Activated CD8-positive, alpha-beta memory T cell treated with anti-CD3 and anti-CD28 coated beads for 48 hours (primary cell): ENCODE measurements around the gene ZNF213.
"Not testable (repeated sequence)": the region's sequence is repeated elsewhere in the genome, so short reads cannot be mapped to it uniquely, and the experiment has no call there.

Experiments
- DNase-seq, 3 experiments: peaks; one replicate each; pipeline ENCODE4 v3.0.0-alpha.2; 2020; ENCODE audit warnings: low read depth in 2 of 3, low spot score in 2 of 3

The ZNF213 gene

DNA sequence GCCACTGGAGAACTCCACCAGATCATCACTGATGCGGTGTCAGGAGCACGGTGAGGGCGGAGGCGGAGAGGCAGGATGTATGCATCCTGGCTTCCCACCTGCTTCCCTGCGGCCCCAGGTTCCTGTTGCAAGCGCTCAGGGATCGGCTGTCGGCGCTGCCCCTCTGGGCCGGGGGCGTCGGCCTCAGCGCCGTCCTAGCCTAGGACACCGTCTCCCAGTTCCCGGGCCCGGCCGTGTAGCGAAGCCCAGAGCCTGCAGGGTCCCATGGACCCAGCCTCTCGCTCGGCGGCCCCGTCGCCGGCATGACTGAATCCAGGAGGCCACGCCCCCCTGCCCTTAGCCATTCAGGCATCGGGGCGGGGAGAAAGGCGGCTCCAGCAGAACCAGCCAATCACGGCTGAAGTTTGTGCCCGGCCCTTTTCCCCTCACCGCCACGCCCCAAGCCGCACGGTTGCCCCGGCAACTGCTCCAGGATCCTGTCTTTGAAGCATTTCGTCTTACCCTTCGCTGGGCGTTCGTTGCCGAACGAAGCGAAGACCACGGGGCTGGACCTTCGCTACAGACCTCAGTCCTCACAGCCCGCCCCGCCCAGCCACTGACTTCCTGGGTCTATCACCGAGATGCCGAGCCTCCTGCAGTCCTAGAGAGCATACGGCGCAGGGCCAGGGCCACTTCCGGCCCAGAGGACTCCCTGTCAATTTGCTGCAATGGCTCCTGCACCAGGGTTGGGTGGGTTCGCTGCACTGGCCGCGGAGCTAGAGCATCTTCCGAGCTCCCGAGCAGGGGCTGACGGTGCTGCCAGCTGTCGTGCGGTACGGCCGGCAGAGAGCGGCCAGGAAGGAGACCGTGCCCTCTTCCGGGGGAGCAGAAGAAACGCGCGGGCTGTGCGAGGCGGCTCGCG, 10.6 kb upstream of the ZNF213 start:
- peak; percentile 85 to 93 (median 87) for DNase-seq

- DNase-seq, result no peak
Measured at GRCh38 chr16:3127745-3128144, 7.1 kb upstream of the ZNF213 start.

DNA sequence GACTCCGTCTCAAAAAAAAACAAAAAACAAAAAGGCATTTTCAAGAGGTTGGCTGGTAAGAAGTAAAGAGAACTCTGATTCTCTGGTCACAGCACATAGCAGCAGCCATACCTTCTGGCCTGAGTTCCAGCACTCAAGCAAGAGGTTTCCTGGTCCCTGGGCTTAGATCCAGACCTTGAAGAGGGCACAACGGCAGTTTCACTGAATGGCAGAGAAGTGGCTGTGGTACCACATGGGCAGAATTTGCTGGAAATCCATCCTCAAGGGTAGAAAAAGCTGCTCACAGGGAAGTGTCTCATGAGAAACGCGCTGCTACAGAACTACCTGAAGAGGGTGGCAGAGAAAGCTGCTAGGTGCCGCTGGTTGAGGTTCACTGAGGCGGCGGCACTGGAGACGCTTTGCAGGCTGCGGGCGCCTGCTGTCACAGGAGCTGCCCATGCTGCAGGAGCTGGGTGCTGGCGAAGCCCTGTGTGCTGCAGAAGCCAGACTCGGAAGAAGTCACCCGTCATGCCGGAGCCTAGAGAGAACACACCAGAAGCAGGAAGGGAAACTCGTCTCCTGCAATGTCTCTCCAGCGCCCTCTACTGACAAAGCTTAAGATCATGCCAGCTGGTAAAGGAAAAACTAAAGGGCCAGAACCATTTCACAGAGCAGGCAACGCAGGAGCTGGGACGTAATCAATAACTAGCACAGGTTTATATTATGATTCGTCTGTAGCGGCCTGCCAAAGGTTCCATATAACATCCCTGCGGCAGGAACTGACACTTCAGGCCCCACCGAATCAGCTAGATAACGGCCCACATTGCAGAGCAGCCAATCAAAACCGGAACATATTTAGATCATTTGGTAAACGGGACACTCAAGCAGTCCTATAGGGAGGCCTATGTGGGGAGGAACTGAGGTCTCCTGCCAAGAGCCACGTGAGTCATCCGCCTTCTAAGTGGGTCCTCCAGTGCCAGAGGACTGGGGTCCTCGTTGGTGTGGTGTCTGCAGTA, 5.4 kb upstream of the ZNF213 start:
- DNase-seq, result peak in 1 of 3 experiments; percentile 37

DNA sequence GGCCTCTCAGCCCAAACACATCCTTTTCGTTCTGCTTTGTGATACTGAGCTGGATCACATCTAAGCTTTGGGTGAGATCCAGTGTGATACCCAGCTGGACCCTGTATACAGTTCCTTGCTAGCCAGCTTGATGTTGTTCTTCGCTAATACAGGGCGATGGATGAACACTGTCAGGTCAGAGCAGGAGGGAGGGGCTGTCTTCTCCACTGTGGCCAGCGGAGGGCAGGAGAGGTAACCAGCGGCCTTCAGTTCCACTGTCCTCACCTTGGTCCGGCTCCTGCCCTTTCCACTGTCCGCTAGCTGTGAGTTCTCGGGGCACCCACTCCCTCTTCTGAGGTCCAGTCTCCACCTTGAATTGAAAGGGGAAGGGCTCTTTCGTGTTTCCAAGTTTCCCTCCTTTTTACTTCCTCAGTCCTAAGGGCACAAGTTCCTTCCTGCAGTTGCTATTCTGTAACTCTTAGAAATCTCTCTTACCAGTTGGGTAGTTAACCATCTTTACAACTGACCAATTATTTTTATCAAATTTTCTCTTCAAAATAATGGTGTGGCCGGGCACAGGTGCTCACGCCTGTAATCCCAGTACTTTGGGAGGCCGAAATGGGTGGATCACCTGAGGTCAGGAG, 3.0 kb upstream of the ZNF213 start:
- DNase-seq, result no peak

DNA sequence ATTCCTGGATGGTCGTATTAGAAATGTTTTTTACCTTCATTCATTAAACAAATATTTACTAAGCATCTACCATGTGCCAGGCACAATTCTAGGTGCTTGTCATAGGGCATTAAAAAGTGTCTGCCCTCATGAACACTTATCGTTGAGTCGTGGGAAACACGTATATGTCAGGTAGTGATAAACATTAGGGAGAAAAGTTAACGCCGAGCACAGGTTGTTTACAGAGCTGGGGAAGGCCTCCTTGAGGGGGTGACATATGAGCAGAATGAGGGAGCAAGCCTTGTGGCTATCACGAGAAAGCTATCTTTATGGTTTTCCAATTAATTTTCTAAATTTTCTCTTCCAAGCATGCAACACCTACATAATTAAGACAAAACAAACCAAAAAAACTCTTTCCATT, 985 bp upstream of the ZNF213 start:
- no peak for DNase-seq

DNA sequence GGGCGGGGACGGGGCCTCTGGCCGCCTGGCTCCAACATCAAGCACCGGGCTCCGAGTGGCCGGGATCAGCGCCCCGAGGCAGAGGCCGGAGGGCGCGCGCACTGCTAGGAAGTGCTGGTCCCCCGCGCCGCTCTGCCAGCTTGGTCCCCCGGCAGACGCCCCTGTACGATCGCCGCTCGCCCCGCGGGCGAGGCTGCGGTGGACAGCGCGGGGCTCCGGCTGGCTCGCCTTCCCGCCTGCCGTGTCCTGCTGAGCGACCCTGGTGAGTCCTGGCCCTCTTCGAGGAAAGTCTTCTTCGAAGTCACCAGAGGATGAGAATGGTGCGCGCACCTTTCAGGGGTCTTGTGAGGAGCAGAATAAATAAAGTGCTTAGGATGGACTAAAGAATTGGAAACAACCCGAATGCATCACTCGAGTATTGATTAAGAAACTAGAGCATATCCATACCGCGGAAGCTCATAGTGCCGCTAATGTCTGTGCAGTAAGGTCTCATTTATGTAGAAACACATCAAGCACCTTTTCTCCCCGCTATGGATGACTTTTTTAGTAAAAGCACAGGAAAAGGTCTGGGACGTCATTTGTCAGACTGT, 392 bp downstream of the ZNF213 start:
- no peak for DNase-seq

GRCh38 chr16:3137267-3137666, 2.4 kb downstream of the ZNF213 start:
- DNase-seq, result no peak

- DNase-seq, result no peak
Measured at GRCh38 chr16:3138342-3138741, 3.5 kb downstream of the ZNF213 start.

DNA sequence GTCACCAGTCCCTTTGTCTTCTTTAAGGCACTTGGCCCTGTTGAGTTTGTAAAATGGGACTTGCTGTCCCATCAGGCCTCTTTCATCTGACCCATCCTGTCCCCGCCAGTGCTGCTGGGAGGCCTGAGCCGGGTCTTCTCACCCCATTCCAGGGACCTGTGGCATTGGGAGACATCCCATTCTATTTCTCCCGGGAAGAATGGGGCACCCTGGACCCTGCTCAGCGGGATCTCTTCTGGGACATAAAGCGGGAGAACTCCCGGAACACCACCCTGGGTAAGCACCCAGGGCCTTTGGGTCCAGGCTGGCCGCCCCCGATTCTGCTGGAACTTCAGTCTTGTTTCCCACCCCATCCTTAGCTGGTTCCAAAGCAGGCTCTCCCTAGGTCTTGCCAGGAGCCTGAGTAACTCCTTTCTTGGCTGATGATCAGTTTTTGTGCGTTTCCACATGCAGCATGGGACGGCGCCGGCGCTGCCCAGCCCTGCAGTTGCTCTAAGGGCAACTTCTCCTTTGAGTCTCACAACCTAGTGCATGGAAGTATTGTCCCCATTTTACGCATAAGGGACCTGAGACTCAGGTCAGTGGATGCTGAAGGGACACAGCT, 4.1 kb downstream of the ZNF213 start:
- no peak for DNase-seq

DNA sequence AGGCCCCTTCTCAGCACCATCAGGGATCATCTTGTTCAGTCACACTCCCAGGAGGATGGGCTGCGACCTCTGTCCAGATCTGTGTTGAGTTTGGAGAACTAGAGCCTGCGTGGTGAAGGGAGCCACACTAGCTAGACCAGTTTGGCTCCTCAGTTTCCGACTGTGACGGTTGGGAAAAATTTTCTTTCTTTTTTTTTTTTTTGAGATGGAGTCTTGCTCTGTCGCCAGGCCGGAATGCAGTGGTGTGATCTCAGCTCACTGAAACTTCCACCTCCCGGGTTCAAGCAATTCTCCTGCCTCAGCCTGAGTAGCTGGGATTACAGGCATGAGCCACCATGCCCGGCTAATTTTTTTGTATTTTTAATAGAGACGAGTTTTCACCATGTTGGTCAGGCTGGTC, 4.7 kb downstream of the ZNF213 start:
- not testable (repeated sequence) for DNase-seq

GRCh38 chr16:3140603-3141427, 6.0 kb downstream of the ZNF213 start:
- no peak for DNase-seq

- DNase-seq, result no peak
Measured at GRCh38 chr16:3141781-3142311, 7.0 kb downstream of the ZNF213 start.

DNA sequence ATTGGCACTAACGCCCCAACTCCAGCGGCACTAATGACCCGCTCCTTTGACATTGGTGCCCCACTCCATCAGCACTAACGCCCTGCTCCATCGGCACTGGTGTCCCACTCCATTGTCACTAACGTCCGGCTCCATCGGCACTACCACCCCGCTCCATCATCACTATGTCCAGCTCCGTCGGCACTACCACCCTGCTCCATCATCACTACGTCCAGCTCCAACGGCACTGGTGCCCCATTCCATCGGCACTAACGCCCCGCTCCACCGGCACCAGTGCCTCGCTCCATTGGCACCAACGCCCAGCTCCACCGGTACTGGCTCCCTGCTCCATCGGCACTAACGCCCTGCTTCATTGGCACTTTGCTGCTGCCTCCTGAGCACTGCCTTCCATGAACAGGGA, 7.5 kb downstream of the ZNF213 start:
- DNase-seq, result no peak

DNA sequence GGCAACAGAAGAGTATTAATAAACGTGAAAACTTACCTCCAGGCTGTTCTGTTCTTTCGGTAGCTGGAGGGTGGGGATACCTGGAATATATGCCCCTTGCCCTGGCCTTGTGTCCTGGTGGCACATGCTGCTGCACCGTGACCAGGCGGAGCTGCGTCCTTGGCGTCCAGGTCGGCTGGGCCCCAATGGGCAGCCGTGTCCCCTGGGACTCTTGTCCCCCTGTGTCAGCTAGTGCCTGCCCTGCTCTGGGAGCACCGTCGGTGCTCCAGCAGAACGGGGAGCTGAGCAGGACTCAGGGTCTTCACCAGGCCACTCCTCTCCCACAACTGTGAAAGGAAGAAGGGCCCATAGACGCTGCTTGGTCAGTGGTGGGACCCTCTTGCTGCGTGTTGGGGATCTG, 7.9 kb downstream of the ZNF213 start:
- DNase-seq, result no peak

- no peak for DNase-seq
Measured at GRCh38 chr16:3143189-3143588, 8.4 kb downstream of the ZNF213 start.

DNA sequence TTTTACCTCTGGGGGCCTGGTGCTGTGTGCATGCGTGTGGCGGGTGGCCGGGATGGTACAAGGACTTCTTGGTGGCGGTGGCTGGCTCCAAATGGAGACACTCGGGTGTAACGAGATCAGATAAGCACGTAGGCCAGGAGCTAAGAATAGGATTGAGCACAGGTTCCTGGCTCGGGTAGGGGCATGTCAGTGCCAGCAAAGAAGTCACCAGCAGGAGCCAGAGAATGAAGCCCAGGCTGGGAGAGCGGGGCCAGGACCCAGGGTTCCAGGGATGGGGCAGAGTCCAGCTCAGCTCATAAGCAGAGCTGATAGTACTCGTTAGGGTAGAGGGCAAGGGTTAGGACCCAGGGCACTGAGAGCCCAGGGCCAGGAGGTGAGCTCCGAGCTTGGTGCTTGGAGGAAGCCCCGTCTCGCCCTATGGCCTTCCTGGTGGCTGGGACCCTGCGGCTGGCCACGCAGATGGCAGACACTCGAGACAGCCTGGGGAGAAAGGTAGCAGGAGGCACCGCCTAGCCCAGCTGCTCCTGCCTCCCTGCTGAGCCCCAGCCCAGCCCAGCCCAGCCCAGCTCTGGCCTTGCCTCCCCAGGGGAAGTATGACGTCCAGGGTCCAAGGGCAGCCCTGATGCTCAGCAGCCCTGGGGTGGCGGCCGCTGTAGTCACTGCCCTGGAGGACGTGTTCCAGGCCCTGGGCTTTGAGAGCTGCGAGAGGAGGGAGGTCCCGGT, 8.9 kb downstream of the ZNF213 start:
- no peak for DNase-seq

DNA sequence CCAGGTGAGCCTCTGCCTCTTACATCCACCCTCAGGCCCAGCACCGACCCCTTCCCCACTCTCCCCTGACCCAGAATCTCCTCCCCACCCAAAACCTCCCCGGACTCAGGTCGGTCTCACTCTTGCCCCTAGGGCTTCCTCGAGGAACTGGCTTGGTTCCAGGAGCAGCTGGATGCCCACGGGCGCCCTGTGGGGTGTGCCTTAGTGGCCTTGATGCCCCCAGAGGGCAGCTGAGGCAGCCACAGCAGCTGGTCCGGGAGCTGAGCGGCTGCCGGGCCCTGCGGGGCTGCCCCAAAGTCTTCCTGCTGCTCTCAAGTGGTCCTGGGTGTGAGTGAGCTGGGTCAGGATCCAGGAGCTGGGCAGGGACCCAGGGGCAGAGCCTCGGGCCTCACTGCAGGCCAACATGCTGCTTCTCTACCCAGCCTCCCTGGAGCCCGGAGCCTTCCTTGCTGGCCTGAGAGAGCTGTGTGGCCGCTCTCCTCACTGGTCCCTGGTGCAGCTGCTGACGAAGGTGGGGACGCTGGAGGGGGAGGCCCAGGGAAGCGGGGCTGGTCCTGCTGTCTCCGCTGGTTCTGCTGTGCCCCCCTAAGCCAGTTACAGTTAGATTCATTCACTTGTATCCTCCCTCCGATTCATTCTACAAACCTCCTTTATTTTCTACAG, 9.6 kb downstream of the ZNF213 start:
- DNase-seq, result no peak

GRCh38 chr16:3145151-3145550, 10.3 kb downstream of the ZNF213 start:
- no peak for DNase-seq
